HepG2 (cell line): ENCODE data around the gene ANXA6. TPM values are rescaled to one million over a fixed set of nuclear protein-coding genes. Genes with fewer than 3 reads are reported as not detected.
A peak's percentile ranks its signal among the peaks of the same experiment; 100 is the strongest.

Experiments
- ARID4A ChIP-seq: sonication (generic); formaldehyde crosslinking; IDR thresholded peaks from 2 replicates; pipeline ENCODE4 v1.5.0; 2020; ENCODE audit warnings: mild to moderate bottlenecking, missing genetic modification reagents, borderline replicate concordance
- CENPBD1 ChIP-seq: sonication (generic); formaldehyde crosslinking; IDR thresholded peaks from 2 replicates; pipeline ENCODE4 v1.8.0; 2022; ENCODE audit warnings: missing genetic modification reagents, low read depth, mild to moderate bottlenecking, borderline replicate concordance
- SOX6 ChIP-seq, 2 experiments: fragments of 450-650 bp in 1 of 2; sonication (generic) in 1 of 2; formaldehyde crosslinking in 1 of 2; IDR thresholded peaks; 2 replicates each; pipeline versions ENCODE4 v1.4.0 to v1.6.1; 2017 to 2020; ENCODE audit warnings: antibody characterized with exemption in 1 of 2, mild to moderate bottlenecking in 1 of 2, missing genetic modification reagents in 1 of 2
- TCF7L2 ChIP-seq: IDR thresholded peaks from 2 replicates; pipeline ENCODE4 v1.6.1; 2011; ENCODE audit warnings: mild to moderate bottlenecking, low read depth, low read length, moderate library complexity
- U2AF2 ChIP-seq: fragments of 200-400 bp; formaldehyde crosslinking; IDR thresholded peaks from 2 replicates; pipeline ENCODE4 v1.6.1; 2017; ENCODE audit warnings: low read depth, mild to moderate bottlenecking, low read length
- ZNF235 ChIP-seq: sonication (generic); formaldehyde crosslinking; IDR thresholded peaks from 2 replicates; pipeline ENCODE4 v1.8.1; 2023; ENCODE audit warnings: mild to moderate bottlenecking, missing genetic modification reagents, borderline replicate concordance
- ZNF260 ChIP-seq: sonication (generic); formaldehyde crosslinking; IDR thresholded peaks from 2 replicates; pipeline ENCODE4 v1.4.0; 2020; ENCODE audit warnings: missing genetic modification reagents, low read depth, mild to moderate bottlenecking, borderline replicate concordance
- ZNF446 ChIP-seq: sonication (generic); formaldehyde crosslinking; IDR thresholded peaks from 2 replicates; pipeline ENCODE4 v1.5.0; 2020; ENCODE audit warnings: mild to moderate bottlenecking, missing genetic modification reagents
- ZNF691 ChIP-seq: sonication (generic); formaldehyde crosslinking; IDR thresholded peaks from 2 replicates; pipeline ENCODE4 v1.4.0; 2020; ENCODE audit warnings: missing genetic modification reagents, low read depth, mild to moderate bottlenecking, borderline replicate concordance
- ZNF710 ChIP-seq: sonication (generic); formaldehyde crosslinking; IDR thresholded peaks from 2 replicates; pipeline ENCODE4 v1.5.0; 2020; ENCODE audit warnings: mild to moderate bottlenecking, missing genetic modification reagents, borderline replicate concordance
- polyA plus RNA-seq, 8 experiments: library from polyadenylated mRNA; depleted of rRNA in 3 of 8; stranded (reverse) in 7 of 8; unstranded in 1 of 8; fragments of >200 nt; fragmentation: Illumina TruSeq in 4 of 8; extraction: Trizol in 4 of 8; gene quantifications; 2 replicates each; pipeline versions ENCODE4 v1.2.1 to v1.2.3, GENCODE V29; 2011 to 2016; ENCODE audit warnings: low read depth in 4 of 8, missing spikeins in 1 of 8, mixed read lengths in 1 of 8; ENCODE audit not compliant: insufficient read depth in 1 of 8
- total RNA-seq, 5 experiments: library from RNA; depleted of rRNA; stranded (reverse); fragments of >200 nt; fragmentation: Illumina TruSeq; extraction: Trizol; gene quantifications; 2 replicates each; pipeline ENCODE4 v1.2.3, GENCODE V29; 2016; ENCODE audit warnings: low read depth in 1 of 5

ANXA6 gene
- total and polyA plus RNA-seq, 2 of the 13 experiments (the other 11 are each of a cell fraction or from before 2014, with no cell fraction given) = 103 to 125 TPM

- TF ChIP-seq ZNF710 (CRISPR knock-in tag) (peak; percentile 38; the same call in 1 of the 2 replicates), ZNF235 (CRISPR knock-in tag) (no peak), ZNF691 (CRISPR knock-in tag) (no peak), CENPBD1 (CRISPR knock-in tag) (no peak), TCF7L2 (no peak), ZNF446 (CRISPR knock-in tag) (no peak), ZNF260 (CRISPR knock-in tag) (no peak), U2AF2 (no peak), SOX6 (IDR thresholded peaks at IDR 0.05) (no peak), SOX6 (CRISPR knock-in tag; IDR thresholded peaks at IDR 0.05) (peak; percentile 29; the same call in 1 of the 2 replicates), ARID4A (peak; percentile 39; the same call in 1 of the 2 replicates)
- TF ChIP-seq, all 625 proteins: peak for 13
These were observed 61.6 kb downstream of the ANXA6 start (continued) for GRCh38 chr5:151096001-151096373.
